Left colon (tissue), 2 donors: ENCODE measurements around the gene WNT7B. TPM values are rescaled to one million over a fixed set of nuclear protein-coding genes. Genes with fewer than 3 reads are reported as not detected.
A peak's percentile ranks its signal among the peaks of the same experiment; 100 is the strongest.

Source experiments
- ATAC-seq: fragments of 200-7000 bp; cut with Tn5 transposase; one replicate; pipeline ENCODE4 v1.9.1; 2020; ENCODE audit warnings: mild to moderate bottlenecking, moderate library complexity
- DNase-seq, 2 donors: peaks; one replicate each; pipeline ENCODE4 v3.0.0-alpha.2; 2020
- intact Hi-C, 2 donors: fragments of 100-400 bp; cut with DNase I in 1 of 2; cut with micrococcal nuclease in 1 of 2; formaldehyde crosslinking; loops; one replicate each; pipeline versions ENCODE4 v1.11.2 to v1.14.0; 2022; cut with DNase I, micrococcal nuclease
- total RNA-seq, 2 donors: library from RNA; stranded (reverse); fragmentation: NEBNext Ultra II Directional; extraction: Animal tissue kit (Norgen Biotek cat#: 25700); gene quantifications; one replicate each; pipeline ENCODE4 v1.2.1, GENCODE V29; 2021
- donor health status: DM: no; HTN: no; CAD: no.
- donor health status: DM: yes; HTN: yes; CAD: no.

Gene WNT7B
- total RNA-seq, 2 donors from 2014 or later: not detected

- no peak for ATAC-seq
- intact Hi-C loops: no loop called here
- no peak for DNase-seq
Observed at GRCh38 chr22:45905924-45906865, 70.8 kb downstream of the WNT7B start.

- DNase-seq (no peak), ATAC-seq (no peak)
- intact Hi-C loops: no loop called here
Observed at GRCh38 chr22:45905326-45905923, 71.5 kb downstream of the WNT7B start.

GRCh38 chr22:45904236-45904635 is 72.7 kb downstream of the WNT7B start:
- DNase-seq (no peak), ATAC-seq (no peak)
- intact Hi-C loops: no loop called here

GRCh38 chr22:45903355-45904135 is 73.4 kb downstream of the WNT7B start:
- no peak for ATAC-seq
- peak in 1 of 2 donors; percentile 12 for DNase-seq
- intact Hi-C loops: no loop called here

GRCh38 chr22:45897736-45898135 is 79.2 kb downstream of the WNT7B start:
- no peak for ATAC-seq
- intact Hi-C loops: no loop called here
- DNase-seq: no peak

- intact Hi-C loops: no loop called here
- ATAC-seq: no peak
- no peak for DNase-seq
Observed at GRCh38 chr22:45896964-45897538, 79.9 kb downstream of the WNT7B start.

GRCh38 chr22:45896153-45896951 is 80.6 kb downstream of the WNT7B start:
- no peak for DNase-seq
- ATAC-seq: peak; percentile 25
- intact Hi-C loops: no loop called here

GRCh38 chr22:45895436-45896152 is 81.4 kb downstream of the WNT7B start:
- ATAC-seq (no peak), DNase-seq (no peak)
- intact Hi-C loops: no loop called here

- ATAC-seq (no peak), DNase-seq (no peak)
- intact Hi-C loops: no loop called here
Observed at GRCh38 chr22:45893516-45893915, 83.4 kb downstream of the WNT7B start.

GRCh38 chr22:45892681-45893461 is 84.1 kb downstream of the WNT7B start:
- intact Hi-C loops: no loop called here
- ATAC-seq: no peak
- DNase-seq: no peak

GRCh38 chr22:45891996-45892621 is 84.9 kb downstream of the WNT7B start:
- intact Hi-C loops: no loop called here
- DNase-seq: no peak

GRCh38 chr22:45891471-45891995 is 85.4 kb downstream of the WNT7B start:
- ATAC-seq: no peak
- intact Hi-C loops: no loop called here
- DNase-seq: no peak

More at GRCh38 chr22:45891996-45892621, 84.9 kb downstream of the WNT7B start:
- no peak for ATAC-seq

- ATAC-seq (no peak), DNase-seq (no peak)
- intact Hi-C loops: no loop called here
Observed at GRCh38 chr22:45891021-45891421, 85.9 kb downstream of the WNT7B start.

- ATAC-seq (no peak), DNase-seq (no peak)
- intact Hi-C loops: no loop called here
Observed at GRCh38 chr22:45890351-45890635, 86.7 kb downstream of the WNT7B start.

GRCh38 chr22:45889539-45890350 is 87.2 kb downstream of the WNT7B start:
- DNase-seq: no peak
- intact Hi-C loops: no loop called here

GRCh38 chr22:45889093-45889538 is 87.8 kb downstream of the WNT7B start:
- intact Hi-C loops: no loop called here
- DNase-seq (no peak), ATAC-seq (no peak)

More at GRCh38 chr22:45889539-45890350, 87.2 kb downstream of the WNT7B start:
- ATAC-seq: no peak
